HG03135 (cell line): ENCODE measurements around the gene FBXO22.
"Not testable (repeated sequence)": the region's sequence is repeated elsewhere in the genome, so short reads cannot be mapped to it uniquely, and the experiment has no call there.

ENCODE experiments used
- ATAC-seq: cut with Tn5 transposase; IDR thresholded peaks from one replicate; pipeline ENCODE4 v1.9.1; 2021; ENCODE audit warnings: mild to moderate bottlenecking, moderate library complexity; ENCODE audit not compliant: unreplicated experiment

FBXO22 gene

GRCh38 chr15:75966073-75966472 is 62.4 kb downstream of the FBXO22 start:
- no peak for ATAC-seq

- not testable (repeated sequence) for ATAC-seq
Observed at GRCh38 chr15:75976766-75977165, 73.1 kb downstream of the FBXO22 start.

- no peak for ATAC-seq
Observed at GRCh38 chr15:75981149-75981815, 77.6 kb downstream of the FBXO22 start.

GRCh38 chr15:75982468-75982867 is 78.8 kb downstream of the FBXO22 start:
- ATAC-seq, result no peak

DNA sequence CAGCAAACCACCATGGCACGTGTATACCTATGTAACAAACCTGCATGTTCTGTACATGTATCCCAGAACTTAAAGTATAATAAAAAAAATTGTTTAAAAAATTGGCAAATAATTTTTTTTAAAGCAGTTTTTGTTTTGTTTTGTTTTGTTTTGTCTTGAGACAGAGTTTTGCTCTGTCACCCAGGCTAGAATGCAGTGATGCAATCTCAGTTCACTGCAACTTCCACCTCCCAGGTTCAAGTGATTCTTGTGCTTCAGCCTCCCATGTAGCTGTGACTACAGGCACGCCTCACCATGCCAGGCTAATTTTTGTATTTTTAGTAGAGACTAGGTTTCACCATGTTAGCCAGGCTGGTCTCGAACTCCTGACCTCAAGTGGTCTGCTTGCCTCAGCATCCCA is 81.0 kb downstream of the FBXO22 start:
- not testable (repeated sequence) for ATAC-seq

GRCh38 chr15:75985971-75986370 is 82.3 kb downstream of the FBXO22 start:
- no peak for ATAC-seq

DNA sequence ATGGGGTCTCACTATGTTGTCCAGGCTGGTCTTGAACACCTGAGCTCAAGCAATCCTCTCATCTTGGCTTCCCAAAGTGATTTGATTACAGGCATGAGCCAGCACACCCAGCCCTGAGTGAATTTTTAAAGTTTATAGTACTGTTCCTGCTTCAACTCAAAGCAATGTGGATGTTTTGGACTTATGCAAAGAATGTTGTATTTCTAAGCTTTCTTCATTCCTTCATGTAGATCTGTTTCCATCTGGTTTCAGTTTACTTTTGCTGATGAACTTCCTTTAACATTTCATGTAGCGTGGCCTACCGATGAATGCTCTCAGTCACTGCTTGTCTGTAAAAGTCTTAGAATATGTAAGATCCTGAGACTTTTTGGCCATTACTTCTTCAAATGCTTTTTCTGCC is 85.4 kb downstream of the FBXO22 start:
- no peak for ATAC-seq

GRCh38 chr15:75989875-75990274 is 86.2 kb downstream of the FBXO22 start:
- ATAC-seq, result no peak
